SH-SY5Y (cell line): ENCODE data around the gene KIF25.

Experiments
- GATA2 ChIP-seq: IDR thresholded peaks from 2 replicates; pipeline ENCODE4 v1.6.1; 2011; ENCODE audit warnings: mild to moderate bottlenecking, low read depth, low read length
- GATA3 ChIP-seq: IDR thresholded peaks from 2 replicates; pipeline ENCODE4 v1.6.1; 2011; ENCODE audit warnings: low read depth, mild to moderate bottlenecking, low read length, moderate library complexity

Gene KIF25

DNA sequence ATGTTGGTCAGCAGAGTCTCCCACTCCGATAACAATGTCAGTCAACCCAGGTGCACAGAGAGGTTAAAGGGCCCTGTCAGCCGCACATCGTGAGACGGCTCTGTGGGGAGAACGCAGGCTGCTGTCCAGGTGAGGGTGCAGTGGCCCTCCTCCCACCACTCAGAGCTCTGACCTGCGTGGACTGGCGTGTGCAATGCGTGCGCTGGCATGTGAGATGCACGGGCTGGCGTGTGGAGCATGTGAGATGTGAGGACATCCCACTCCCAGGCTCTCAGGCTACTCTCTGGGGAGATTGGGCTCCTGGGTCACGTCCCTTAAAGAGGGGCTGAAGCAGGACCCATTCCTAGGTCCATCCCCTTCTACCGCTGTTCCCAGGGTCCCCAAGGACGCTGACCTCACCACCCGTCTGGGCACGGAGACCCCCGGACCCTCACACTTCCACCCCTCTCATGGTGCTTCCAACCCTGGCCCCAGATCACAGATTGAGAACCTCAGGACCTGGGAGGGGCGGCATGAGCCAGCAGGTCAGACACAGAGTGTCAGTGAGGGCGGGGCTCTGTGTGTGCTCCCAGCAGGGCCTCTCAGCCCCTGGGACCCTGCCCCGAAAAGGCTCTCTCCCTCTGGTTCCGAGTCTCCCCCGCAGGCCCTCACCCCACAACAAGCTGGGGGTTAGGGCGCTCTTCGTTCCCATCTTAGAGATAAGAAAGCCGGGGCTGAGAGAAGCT is 90.1 kb downstream of the KIF25 start:
- TF ChIP-seq GATA3 = no peak
- TF ChIP-seq GATA2 = no peak

DNA sequence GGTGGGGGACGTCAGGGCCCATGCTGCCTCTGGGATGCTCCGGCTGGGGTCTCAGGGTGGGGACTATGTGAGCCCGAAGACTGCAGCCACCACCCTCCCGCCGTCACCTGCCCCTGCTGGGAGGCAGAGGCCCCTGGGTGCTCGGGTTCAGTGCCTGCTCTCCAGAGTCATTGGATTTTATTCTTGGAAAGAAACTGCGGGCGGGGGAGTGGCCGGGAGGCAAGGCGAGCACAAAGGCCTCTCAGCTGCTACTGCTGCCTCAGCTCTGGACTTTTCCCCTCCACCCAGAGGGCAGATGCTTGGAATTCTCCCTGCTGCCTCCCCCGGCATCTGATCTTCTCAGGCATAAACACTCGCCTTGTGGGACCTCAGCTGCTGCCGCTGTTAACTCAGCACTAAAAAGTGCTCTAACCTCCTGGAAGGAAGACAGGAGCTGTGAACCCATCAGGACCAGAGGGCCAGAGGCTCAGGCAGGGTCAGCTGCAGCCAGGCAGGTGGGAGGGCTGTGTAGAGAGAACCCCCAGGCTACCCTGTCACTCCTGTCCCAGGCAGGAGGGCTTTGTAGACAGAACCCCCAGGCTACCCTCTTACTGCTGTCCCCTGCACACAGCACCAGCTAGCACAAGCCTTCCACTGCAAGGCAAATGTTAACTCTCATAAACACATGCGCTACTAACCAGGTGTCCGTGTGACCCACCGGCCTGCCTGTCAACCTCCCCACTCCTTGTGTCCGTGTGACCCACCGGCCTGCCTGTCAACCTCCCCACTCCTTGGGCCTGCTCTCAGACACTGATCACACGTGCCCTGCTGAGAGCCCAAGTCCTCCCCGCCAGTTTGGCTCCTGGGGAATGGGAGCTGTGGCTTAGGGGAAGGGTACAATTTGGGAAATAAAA is 90.9 kb downstream of the KIF25 start:
- no peak for TF ChIP-seq GATA3

DNA sequence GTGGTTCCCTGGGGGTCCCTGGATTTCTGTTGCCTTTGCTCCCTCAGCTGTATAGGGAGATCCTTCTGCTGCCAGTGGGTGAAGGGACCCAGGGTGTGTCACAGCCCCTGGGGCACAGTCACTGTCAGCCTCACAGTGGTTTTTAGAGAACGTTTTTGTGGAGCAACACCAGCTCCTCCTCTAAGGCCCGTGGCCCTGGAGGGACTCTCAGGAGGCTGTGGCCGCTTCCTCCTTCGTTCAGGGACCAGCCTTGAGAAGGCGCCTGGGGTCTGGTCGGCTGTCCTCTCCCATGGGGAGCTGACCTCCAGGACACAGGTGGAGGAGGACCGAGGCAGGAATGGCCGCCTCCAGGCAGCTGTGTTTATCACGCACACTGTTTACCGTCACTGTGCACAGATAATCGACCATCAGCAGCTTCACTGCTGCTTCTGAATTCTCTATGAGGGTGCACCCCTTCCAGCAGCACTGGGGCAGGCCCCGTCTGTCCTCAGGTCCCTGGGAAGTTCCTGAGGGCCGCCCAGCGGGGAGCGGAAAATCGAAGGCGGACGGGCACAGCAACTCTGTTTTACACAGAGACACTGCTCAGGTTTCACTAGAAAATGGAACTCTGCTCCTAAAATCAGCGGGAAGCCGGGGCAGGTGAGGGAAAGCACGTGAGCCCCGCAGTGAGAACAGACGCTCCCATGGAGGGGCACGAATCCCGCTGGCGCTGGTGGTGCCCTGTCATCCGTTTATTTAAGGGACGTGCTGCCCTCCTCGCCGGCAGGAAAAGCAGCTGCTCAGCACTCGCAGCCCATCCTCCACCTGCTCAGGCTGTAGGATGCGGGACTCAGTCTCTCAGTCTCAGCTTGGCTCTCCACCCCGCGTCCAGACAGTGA is 92.0 kb downstream of the KIF25 start:
- TF ChIP-seq GATA2 = no peak
- no peak for TF ChIP-seq GATA3

DNA sequence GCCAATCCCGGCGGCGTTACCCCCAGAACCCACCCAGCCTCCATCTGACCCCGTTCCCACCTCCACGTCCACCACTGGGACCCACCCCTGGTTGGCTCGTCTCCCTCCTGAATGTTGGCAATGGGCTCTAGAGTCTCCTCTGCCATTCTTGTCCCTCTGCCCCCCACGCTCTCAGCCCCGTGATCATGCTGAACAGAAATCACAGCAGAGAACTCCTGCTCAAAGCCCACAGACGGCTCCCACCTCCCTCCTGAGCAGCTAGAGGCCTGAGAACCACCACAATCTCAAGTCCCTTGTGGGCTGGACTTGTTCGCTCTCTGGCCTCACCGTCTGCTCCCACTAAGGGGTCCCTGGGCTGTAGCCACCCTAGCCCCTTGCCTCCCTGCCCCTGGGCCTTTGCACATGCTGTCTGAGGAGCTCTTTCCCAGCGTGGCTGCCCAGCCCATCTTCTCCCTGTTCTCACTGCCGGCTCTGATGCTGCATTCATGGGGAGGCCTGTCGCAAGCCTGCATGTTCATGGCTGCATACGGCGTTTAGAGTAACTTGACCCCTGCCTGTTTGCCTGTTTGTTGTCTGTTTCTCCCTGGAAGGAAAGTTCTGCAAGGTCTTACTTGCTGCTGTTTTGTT is 92.7 kb downstream of the KIF25 start:
- TF ChIP-seq GATA2 (no peak), GATA3 (no peak)

DNA sequence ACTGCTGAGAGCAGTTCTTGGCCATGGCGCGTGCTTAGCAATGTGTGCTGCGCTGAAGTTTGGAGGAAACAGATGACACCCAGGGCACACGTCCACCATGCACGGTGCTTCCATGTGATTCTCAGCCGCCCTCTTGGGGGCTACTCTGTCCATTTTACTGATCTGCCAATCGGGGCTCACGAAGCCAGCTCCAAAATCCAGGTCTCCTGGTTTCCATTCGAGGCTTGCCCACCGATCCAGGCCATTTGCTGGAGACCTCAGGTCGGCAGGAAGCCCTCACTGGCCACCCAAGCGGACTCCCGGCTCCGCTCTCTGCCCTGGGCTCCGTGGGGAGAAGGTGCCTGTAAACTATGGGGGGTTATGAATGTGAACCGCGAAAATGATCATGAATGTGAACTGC is 93.2 kb downstream of the KIF25 start:
- no peak for TF ChIP-seq GATA2
- no peak for TF ChIP-seq GATA3

DNA sequence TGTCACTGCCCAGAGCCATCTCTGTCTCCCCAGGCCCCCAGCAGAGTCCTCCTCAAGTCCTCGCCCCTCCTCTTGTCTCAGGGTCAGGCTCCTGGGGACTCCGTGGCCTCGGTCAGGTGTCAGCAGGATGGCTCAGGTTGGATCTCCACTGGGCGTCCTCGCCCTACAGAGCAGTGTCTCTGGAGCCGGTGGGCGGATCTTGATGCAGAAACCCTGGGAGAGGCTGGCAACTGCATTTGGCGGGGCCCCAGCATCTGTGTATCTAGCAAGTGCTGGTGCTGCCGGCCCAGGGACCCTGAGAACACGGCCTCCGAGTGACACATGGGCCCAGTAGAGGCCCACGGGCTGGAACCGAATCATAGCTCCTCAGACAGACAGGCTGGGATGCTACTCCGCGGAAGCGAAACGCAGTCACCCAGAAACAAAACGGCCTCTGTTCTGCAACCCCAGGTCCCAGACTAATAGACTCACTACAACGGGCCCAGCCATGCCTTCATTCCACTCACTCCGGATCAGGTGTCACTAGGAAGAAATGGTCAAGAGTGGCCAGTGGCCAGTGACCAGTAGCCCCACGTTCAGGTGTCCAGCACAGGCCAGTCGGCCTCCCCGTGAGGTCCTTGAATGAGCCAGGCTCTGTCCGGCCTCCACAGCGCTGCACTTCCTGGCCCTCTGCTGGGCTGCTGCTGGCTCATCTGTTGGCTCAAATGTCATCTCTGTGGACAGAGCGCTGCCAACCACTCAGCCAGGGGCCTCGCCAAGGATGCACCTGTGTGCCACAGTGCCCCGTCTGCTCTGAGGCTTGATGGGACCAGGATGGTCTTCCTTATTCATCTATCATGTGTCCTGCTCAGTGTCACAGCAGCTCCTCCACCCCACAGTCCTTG is 94.2 kb downstream of the KIF25 start:
- TF ChIP-seq GATA2 (no peak), GATA3 (no peak)

DNA sequence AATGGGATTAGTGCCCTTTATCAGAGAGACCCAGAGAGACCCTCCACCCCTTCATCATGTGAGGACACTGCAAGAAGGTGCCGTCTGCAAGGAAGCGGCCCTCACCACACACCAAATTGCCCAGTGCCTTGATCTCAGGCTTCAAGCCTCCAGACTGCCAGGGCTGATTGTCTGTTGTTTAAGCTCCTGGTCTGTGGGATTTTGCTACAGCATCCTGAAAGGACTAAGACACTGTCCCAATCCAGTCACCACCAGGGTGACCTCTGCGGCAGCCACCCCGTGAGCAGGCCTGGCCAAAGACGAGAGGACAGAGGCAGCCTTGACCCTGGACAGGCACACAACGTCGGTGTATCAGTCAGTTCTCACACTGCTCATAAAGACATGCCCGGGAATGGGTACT is 95.1 kb downstream of the KIF25 start:
- TF ChIP-seq GATA3 (no peak), GATA2 (no peak)

DNA sequence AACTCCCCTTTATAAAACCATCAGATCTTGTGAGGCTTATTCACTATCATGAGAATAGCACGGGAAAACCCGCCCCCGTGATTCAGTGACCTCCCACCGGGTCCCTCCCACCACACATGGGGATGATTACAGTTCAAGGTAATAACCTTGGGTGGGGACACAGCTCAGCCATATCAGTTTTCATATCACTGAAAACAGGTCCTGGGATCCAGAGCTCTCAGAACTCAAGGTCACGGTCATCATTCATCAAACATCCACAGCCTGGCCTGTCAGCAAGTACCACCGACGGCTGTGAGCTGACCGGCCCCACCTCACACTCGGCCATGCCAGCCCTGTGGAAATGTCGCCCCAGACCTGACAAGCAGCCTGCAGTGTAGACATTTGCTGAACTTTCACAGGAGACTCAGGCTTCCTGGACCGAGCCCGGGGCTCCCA is 95.6 kb downstream of the KIF25 start:
- TF ChIP-seq GATA2 = no peak
- TF ChIP-seq GATA3 = no peak

DNA sequence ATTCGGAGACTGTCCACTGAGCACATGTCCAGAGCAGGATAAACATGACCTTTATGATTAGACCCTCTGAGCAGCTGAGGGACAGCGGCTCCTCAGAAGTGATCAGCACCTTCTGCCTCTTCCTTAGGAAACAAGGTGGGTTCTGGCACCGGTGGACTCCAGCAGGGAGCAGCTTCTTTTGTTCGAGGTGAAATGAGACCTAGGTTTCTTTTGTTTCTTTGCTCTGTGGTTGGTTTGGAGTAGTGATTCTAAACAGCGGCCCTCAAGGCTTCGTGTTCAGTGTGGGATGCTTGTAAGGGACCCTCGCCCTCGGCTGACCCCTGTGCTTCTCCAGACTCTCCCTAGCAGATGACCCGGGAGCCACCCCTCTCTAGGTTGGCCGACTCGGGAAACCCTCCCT is 96.2 kb downstream of the KIF25 start:
- TF ChIP-seq GATA3 (no peak), GATA2 (no peak)
